22Rv1 (cell line): ENCODE measurements around the gene TSPO2.

Experiments
- H3K27ac ChIP-seq: fragments of 450-650 bp; 2 replicates; pipeline ENCODE4 v1.5.1; 2017
- ZFX ChIP-seq: fragments of 450-650 bp; IDR thresholded peaks from 2 replicates; pipeline ENCODE4 v1.6.1; 2017; ENCODE audit warnings: antibody characterized with exemption, borderline replicate concordance
- TF ChIP-seq, protein P1 (sequence below): fragments of 450-650 bp; IDR thresholded peaks from 2 replicates; pipeline ENCODE4 v1.5.1; 2017; ENCODE audit warnings: mild to moderate bottlenecking

Gene TSPO2

DNA sequence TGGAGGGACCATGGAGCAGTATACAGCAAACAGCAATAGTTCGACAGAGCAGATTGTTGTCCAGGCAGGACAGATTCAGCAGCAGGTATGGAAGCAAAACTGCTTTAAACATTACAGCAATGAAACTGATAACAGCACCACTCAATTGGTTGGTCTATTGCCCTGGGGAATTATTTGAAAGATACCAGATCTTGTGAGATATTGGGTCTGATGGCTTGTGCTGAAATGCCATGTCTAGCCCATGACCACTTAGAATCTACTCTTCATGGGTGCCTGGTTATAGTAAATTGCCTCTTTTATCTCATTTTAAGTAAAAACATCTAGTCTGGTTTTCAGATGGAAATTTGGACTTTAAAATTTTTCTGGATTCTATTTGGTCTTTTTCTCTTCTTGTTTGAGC, 36.8 kb downstream of the TSPO2 start:
- H3K27ac ChIP-seq, result no peak overlapping the region
- no peak for TF ChIP-seq ZFX
- TF ChIP-seq, protein P1, sequence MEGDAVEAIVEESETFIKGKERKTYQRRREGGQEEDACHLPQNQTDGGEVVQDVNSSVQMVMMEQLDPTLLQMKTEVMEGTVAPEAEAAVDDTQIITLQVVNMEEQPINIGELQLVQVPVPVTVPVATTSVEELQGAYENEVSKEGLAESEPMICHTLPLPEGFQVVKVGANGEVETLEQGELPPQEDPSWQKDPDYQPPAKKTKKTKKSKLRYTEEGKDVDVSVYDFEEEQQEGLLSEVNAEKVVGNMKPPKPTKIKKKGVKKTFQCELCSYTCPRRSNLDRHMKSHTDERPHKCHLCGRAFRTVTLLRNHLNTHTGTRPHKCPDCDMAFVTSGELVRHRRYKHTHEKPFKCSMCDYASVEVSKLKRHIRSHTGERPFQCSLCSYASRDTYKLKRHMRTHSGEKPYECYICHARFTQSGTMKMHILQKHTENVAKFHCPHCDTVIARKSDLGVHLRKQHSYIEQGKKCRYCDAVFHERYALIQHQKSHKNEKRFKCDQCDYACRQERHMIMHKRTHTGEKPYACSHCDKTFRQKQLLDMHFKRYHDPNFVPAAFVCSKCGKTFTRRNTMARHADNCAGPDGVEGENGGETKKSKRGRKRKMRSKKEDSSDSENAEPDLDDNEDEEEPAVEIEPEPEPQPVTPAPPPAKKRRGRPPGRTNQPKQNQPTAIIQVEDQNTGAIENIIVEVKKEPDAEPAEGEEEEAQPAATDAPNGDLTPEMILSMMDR, result no peak

DNA sequence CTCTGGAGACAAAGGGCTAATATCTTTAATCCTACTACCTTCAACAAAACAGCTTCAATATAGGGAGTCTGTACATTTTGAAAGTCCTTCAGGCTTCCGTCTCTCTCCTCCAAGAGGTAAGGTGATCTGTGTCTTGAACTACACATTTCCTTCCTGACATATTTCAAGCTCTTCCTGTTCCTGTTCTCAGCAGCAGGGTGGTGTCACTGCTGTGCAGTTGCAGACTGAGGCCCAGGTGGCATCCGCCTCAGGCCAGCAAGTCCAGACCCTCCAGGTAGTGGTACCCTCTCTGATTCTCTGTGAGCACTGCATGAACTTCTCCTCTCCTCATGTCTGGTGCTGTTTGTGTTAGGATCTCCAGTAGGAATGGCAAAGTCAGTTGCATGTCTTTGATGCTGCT, 38.4 kb downstream of the TSPO2 start:
- TF ChIP-seq, protein P1, result no peak
- no peak for TF ChIP-seq ZFX
- no peak overlapping the region for H3K27ac ChIP-seq

DNA sequence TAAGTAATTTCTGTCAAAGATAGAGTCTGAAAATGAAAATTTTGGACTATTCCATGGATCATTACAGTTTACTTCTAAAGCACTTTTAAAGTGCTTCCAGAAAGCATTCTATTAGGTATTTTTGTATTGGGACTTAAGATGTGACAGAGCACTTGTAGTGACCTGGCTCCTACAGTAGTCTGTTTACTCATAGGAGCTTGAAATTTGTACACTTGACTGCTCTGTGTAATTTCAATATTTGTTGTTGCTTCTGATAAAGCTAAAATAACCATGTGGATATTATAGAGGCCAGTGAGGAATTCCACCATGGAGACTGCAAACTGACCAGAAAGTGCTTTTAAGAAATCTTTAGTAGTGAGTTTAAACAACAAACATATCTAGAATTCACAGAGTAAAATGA, 40.8 kb downstream of the TSPO2 start:
- TF ChIP-seq, protein P1, result no peak
- no peak for TF ChIP-seq ZFX
- H3K27ac ChIP-seq, result no peak overlapping the region

DNA sequence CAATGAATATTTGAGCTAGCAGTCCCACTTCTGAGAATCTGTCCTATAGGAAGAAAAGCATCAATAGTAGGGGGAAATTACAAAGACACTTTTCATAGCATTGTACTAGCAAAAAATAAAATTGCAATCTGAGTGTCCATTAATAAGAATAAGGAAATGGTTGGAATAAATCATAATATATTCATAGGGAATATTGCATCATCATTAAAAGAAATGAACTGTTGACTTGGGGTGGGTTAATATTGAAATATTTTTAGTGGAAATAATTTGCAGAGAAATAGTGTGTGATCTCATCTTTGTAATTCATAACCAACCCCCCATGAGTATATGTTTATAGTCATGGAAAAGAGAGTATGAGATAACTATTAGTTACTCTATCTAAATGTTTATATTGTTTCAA, 42.9 kb downstream of the TSPO2 start:
- no peak overlapping the region for H3K27ac ChIP-seq
- TF ChIP-seq, protein P1, result no peak
- TF ChIP-seq ZFX, result no peak

DNA sequence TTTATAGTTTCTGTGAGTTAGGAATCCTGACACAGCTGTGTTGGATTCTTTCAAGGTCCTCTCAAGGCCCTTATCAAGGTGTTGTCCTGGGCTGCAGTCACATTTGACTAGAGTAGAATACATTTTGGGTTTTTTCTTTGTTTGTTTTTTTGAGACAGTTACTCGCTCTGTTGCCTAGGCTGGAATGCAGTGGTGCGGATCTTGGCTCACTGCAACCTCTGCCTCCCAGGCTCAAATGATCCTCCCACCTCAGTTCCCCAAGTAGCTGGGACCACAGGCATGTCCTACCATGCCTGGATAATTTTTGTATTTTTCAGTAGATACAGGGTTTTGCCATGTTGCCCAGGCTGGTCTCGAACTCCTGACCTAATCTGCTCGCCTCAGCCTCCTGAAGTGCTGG, 46.2 kb downstream of the TSPO2 start:
- no peak overlapping the region for H3K27ac ChIP-seq
- TF ChIP-seq ZFX, result no peak
- TF ChIP-seq, protein P1, result no peak

DNA sequence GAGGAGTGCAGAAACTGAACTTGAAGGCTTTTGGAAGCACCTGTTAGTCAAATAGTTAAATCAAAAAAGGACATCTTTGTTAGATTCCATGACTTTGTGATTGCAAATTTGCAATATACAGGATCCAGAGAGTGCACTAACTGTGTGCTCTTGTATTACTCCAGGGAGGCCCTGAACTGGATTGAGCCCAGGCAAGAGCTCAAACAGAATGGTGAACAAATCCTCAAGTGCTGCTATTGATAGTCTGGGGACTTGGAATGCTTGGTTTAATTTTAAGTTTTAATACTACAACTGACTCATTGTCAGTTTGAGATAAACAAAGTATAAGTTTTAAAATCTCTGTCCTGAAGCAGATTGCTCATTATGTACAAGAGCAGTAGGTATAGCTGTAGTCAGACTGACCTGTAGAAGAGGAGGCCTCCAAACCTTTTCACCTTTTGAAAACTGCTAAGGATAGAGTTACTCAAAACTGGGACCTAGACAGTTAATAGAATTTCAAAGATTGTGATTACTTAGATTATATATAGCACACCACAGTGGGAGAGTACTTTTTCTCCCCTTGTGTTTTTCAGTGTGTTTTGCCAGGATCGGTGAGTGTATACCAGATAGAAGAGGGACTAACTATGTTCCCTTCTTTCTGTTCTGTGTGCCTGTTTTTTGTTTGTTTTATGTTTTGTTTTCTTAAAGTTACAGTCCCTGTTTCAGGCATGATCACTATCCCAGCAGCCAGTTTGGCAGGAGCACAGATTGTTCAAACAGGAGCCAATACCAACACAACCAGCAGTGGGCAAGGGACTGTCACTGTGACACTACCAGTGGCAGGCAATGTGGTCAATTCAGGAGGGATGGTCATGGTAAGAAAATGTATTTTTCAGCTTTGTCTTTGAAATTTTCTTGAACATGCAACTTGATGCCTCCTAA, 48.8 kb downstream of the TSPO2 start:
- no peak overlapping the region; the same call in 1 of the 2 replicates for H3K27ac ChIP-seq
- TF ChIP-seq, protein P1, result no peak
- no peak for TF ChIP-seq ZFX

DNA sequence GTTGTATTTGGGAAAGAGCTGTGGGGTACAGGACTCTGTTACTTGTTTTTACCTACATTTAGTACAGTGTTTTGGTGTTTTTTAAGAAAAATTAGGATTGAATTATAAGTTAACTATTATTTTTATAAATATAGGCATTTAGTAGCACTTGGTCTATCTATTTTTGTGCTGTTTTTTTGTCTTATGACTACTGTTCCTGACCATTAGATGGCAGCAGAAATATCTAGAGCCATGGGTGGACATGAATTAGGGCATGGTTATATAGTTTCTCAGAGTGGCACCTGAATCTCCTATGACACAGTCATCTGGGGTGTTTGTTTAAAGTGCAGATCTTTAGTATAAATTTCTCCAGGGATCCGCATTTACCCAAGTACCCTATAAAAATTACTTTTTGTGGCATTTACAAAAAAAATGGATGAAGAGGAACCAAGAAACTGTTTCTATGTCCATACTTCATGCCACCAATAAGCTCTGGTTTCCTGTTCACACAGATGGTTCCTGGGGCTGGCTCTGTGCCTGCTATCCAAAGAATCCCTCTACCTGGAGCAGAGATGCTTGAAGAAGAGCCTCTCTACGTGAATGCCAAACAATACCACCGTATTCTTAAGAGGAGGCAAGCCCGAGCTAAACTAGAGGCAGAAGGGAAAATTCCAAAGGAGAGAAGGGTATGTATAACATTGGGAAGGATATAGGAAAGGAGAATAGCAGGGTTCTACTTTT, 50.3 kb downstream of the TSPO2 start:
- no peak overlapping the region for H3K27ac ChIP-seq
- no peak for TF ChIP-seq ZFX
- TF ChIP-seq, protein P1, result peak; percentile 55
